ENCODE results near the gene DGCR2.

The DGCR2 gene

DNA sequence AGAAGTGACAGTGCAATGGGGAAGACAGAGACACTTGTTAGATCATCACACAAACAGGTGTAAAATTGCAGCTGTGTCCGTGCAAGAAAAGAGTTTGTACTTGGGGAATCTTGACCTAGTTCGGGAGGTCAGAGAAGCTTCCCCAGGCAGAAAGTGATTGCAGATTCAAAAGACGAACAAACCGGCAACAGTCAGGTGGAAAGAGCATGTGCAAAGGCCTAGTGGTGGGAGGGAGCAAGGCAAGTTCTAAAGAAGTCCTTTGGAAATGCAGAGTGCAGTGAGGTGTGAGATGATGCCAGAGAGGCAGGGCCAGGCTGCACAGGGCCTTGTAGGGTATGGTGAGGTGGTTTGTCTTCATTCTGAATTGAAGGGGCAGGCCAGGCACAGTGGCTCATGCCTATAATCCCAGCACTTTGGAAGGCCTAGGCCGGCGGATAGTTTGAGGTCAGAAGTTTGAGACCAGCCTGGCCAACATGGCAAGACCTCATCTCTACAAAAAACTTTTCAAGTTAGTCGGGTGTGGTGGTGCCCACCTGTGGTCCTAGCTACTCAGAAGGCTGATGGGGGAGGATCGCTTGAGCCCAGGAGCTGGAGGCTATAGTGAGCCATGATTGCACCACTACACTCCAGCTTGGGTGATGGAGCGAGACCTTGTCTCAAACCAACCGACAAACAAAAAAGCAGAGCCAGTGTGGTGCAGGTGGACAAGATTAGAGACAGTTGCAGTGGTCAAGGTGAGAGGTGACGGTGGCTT lies 24.2 kb upstream of the DGCR2 start:
- DNase-seq: no peak

DNA sequence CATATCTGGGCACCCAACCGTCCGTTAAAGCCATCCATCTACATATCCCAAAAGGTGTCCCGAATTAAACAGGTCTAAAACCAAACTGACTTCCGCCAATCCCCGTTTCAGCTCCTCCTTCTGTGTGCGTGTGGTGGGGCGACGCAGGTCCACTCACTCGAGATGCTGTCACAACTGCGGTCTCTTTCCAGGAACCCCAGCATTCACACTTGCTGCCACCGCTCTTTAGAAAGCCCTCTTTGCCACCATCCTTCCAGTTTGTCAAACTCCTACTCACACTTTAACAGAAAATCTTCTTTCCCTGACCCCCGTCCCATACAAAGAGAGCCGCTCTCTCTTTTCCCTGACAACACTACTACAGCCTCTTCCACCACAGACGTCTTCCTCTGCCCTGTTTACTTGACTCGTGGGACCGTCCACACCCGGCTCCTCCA lies 21.8 kb upstream of the DGCR2 start:
- DNase-seq: peak; percentile 34 to 47

DNA sequence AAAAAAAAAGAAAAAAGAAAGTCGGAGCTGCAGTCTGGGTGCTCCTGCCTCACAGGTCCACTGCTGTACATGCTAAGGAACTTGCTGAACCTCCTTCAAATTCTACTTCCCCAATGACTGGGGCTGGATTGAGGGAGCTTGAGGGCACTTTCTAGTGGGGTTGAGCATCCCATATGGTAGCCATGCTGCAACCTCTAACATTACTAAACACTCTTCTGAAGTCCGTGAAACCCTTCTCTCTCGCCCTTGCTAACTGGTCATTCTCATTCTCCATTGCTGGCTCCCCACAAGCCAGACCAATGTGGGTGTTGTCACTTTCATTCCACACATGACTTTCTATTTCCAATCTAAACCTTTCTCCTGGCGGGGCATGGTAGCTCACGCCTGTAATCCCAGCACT lies 21.0 kb upstream of the DGCR2 start:
- no peak for DNase-seq

DNA sequence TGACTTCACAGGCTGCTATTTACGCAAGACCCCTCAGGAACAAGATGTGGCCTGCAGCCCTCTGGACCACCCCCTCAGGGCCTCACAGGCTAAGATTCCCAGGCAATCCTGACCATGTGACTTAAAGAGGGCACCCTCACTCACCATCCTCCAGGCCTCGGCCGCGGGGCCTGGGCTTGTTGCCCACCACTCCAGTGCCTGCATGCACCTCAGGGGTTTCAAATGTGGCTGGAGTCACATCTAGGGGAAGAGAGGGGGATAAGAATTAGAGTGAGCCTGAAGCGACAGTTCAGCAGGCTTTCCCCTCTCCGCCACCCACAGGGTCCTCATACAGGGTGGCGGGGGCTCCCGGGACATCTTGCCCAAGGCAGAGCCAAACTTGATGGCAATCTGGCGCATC lies 20.2 kb upstream of the DGCR2 start:
- no peak for DNase-seq

DNA sequence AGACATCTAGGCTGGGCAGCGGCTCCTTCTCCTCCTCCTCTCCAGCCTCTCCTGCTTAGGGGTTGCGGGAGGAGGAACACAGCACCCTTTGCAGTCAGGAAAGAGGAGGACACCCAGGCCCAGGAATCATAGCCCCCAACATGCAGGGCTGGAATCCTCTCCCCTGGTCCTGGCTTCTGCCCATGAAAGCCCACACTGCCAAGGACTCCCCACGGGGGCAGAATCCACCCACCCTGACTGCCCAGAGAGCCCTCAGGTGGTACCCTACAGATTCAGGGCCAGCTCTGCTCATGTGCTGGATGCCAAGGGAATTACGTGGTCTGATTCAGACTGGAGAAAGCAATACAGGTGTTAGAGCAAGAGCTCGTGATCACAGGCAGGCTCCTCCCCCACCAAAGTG lies 17.8 kb upstream of the DGCR2 start:
- no peak for DNase-seq

DNA sequence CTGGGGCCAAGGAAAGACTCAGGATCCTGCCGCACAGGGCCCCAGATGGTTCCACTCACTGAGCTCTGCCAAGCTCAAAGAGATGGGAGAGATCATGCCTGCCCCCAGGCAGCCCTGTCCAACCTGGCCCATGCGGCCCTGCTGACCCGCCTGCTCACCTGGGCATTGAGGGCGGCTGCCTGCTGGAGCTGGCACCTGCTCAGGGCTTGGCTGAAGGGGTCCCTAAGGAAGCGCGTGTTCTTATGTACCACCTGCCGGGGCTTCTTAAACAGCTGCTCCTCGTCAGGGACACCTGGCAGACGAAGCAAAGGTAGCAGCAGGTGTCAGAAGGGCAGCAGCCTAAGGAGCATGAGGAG lies 16.8 kb upstream of the DGCR2 start:
- DNase-seq: no peak

DNA sequence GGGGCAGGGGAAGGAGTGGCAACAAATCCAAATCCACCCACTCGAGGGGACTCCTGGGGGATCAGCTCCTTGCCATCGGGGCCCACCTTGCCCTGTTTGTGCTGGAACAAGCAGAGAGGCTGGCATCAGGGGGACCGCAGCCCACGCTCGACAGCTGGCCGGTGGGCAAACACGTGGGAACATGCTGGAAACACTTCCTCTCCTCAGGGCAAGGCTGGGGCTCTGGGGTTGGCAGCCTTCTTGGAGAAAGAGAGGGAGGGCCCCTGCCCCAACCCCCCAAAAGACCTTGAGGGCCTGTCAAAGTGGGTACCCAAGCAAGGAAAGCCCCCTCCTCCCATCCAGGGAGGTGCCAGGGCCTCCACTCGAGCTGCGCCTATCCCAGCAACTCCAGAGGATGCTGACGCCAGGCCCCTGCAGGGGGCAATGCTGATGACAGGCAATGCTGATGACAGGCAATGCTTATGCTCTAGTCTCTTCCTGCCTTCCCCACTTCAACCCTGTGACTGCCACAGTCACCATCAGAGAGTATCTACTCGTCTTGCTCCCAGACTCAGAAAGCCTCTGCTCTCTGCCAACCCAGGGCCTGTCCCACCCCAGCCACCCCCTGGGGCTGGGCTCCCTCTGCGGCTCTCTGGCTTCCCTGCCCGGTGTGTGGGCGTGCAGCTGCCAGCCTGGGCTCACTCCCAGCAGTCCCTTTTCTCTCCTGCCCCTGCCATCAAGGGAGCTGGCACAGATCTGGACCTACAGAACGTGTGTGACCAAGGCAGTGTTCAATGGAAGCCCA lies 16.2 kb upstream of the DGCR2 start:
- no peak for DNase-seq

DNA sequence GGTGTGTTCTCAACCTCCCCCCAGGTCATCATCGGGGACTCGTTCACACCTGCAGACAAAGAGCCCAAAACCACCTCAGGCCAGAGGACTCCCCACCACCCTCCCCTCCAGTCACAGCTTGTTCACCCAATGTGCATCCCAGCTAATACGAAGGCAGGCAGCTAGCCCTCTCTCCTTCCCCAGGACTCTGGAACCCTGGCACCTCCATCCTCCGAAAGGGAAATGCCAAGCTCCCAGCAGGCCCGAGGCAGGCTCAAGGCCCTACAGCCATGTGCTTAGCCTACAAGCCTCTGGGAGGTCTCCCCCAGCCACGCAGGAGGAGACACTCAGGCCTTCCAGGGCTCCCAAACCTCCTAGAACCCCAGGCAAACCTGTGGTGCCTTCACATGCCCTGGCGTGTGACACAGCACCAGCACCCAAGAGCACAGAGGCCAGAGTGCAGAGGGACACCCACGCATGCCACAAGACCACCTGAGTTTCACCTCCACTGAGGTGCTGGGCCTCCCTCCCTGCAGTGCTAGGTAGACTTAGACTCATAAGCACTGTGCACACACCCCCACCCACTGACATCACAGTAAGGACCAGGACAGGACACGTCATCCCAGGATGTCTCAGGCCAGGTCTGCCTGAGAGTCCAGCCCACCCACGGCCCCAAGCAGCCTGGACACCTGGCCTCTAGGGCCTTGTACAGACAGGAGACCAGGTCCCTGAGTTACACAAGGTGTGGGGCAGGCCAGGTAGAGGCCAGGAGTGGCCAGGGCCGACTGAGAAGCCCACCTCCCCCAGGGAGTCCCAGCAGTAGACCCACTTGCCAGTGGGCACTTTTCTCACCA lies 15.4 kb upstream of the DGCR2 start:
- no peak for DNase-seq

DNA sequence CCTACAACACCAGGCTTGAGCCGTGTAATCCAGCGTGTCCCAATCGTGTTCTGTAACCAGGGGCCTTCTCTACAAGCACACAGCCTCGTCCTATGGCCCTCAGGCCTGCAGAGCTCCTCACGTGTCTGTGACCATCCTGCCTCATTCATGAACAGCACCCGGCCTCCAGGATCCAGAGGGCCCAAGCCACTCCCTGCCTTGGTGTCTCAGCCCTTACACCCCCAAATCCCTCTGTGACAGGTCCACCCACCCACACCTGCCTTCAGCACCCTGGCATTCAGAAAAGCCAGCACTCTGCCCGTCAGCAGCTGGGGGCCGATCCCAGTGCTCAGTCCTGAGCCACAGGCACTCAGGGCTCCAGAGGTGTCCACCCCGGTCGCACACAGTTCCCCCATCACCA lies 14.7 kb upstream of the DGCR2 start:
- DNase-seq: no peak

DNA sequence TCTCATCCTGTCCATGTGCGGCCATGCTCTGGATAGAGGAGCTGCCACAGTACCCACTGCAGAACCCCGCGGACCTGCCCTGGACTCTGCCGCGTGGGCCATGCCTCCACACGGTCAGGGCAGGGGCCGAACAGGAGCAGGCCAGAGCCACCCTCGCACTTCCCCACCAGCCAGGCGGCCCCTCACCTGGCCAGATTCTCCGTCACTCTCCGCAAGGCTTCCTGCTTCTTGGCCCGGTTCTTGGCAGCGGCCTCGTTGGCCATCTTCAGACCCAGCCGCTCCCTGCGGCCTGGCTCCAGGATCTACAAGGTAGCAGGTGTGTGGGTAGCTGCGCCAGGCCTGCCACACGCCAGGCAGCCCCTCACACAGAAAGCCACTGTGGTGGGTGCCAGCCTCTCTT lies 12.7 kb upstream of the DGCR2 start:
- no peak for DNase-seq

DNA sequence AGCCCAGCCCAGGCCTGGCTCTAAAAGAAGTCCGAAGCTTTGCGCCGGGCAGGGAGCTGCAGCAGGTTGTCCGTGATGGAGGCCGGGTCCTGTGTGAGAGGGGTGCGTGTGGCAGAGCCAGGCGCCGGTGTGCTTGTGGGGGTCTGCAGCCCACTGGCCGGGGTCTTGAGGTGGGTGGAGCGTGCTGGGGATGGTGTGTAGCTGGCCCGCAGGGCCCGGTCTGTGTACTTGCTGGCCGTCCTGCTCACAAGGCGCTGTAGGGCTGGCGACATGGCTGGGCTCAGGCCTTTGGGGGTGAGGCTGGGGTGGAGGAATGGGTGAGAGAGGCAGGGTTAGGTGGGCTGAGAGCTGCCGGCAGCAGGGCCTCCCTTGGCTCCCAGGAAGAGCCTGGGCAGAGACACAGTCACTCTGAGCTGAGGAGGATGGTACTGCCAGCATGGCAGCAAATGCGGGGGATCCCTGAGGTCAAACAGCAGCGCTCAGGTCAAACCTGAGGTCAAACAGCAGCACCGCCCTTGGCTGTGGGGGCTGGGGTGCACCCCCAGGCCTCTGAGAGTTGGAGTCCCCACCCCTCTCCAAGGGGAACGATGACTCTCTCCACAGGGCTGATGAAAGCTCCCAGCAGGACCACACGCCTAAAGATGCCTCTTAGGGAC lies 12.1 kb upstream of the DGCR2 start:
- no peak for DNase-seq

DNA sequence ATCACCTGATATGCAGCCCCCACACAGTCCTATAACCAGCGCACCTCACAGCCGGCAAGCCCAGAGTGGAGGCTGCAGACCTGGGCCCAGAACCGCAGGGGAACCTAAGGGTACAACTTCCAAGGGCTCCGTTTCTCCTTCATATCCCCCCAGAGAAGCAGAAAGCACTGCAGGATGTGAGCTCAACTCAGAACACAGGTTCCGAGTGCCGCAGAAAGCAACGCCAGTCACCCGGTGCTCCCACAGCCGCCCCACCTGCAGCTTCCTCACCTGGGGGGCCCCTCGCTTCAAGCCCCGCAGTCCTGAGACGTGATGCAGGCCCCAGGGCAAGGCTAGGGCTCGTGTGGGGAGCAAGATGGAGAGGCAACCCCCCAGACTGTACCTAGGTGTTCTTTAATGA lies 11.3 kb upstream of the DGCR2 start:
- no peak for DNase-seq

DNA sequence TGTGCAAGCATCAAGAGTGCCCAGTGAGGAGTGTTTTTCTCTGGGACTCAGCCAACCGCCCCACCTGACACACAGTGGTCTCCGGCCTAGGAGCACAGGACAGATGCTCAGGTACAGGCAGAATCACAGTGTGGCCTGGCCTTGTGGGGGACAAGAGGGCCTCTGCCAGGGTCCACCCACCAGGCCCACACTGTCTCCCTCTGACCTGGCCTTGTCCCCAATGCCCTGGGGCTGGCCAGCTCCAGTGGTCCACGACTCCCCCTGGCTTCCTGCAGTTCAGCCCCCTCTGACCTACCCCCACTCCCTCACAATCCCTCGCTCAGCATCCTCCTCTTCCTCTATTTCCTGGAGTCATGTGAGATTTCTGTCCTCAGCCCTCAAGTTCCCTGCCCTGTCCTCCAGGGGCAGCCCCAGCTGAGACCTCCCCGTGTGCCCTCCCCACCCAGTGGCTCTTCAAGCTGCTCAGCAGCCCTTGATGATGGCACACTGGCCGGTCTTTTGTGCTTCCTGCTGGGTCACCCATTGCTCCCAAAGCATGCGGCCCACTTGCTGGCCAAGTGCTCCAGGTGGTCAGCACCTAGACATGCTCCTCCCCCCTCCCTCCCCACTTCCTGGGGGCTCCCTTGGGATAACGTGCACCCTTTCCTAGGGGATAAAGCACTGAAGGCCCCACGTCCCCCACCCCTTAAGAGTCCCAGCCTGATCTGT lies 10.6 kb upstream of the DGCR2 start:
- DNase-seq: no peak

DNA sequence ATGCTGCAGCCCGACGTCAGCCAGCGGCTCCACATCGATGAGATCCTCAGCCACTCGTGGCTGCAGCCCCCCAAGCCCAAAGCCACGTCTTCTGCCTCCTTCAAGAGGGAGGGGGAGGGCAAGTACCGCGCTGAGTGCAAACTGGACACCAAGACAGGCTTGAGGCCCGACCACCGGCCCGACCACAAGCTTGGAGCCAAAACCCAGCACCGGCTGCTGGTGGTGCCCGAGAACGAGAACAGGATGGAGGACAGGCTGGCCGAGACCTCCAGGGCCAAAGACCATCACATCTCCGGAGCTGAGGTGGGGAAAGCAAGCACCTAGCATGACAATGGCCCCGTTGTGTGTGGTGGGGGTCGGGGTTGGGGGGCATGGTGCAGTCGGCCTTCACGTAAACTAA lies 9.9 kb upstream of the DGCR2 start:
- no peak for DNase-seq

DNA sequence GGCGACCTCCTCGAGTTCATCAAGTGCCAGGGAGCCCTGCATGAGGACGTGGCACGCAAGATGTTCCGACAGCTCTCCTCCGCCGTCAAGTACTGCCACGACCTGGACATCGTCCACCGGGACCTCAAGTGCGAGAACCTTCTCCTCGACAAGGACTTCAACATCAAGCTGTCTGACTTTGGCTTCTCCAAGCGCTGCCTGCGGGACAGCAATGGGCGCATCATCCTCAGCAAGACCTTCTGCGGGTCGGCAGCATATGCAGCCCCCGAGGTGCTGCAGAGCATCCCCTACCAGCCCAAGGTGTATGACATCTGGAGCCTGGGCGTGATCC lies 9.4 kb upstream of the DGCR2 start:
- no peak for DNase-seq

DNA sequence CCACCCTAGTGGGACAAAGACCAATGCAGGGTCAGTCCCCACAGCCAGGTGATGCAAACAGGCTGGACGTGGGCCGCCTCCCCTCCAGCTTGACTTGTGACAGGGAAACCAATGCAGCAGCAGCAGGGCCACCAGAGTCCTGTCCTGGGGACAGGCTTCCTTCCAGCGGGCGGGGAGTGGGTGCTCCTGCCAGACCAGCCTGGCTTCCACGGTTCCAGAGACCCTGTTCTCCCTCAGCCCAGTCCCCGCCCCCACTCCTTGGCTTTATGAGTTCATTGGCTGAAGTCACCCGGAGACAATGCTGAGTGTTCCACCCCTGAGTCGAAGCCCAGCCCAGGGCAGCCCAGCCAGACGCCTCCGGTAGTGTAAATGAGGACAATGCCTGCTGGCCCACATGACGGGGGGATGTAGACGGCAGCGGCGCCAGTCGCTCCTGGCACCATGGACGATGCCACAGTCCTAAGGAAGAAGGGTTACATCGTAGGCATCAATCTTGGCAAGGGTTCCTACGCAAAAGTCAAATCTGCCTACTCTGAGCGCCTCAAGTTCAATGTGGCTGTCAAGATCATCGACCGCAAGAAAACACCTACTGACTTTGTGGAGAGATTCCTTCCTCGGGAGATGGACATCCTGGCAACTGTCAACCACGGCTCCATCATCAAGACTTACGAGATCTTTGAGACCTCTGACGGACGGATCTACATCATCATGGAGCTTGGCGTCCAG lies 8.9 kb upstream of the DGCR2 start, which contains the start of gene TSSK2:
Gene TSSK2 (plus strand): TSS at position 350 of the 726 bp plus-strand sequence. CDS start 92 bp downstream, at position 442.
- DNase-seq: no peak

DNA sequence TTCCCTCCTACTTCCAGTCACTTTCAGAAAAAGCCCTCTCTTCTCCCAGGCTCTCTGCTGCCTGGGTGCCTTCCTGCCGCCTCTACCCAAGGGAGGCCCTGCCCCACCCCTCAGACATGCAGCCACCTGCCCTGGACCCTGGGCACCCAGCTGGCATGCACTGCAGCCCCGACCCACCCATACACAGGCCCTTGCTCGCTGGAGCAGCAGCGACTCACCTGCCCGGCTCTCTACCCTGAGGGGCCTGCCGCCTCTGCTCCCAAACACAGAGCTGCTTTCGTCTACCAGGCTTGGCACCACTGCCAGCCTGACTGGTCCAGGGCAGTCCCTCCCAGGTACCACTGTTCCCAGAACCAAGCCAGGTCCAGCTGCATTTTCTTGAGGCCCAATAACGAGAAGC lies 7.7 kb upstream of the DGCR2 start:
- DNase-seq: no peak

DNA sequence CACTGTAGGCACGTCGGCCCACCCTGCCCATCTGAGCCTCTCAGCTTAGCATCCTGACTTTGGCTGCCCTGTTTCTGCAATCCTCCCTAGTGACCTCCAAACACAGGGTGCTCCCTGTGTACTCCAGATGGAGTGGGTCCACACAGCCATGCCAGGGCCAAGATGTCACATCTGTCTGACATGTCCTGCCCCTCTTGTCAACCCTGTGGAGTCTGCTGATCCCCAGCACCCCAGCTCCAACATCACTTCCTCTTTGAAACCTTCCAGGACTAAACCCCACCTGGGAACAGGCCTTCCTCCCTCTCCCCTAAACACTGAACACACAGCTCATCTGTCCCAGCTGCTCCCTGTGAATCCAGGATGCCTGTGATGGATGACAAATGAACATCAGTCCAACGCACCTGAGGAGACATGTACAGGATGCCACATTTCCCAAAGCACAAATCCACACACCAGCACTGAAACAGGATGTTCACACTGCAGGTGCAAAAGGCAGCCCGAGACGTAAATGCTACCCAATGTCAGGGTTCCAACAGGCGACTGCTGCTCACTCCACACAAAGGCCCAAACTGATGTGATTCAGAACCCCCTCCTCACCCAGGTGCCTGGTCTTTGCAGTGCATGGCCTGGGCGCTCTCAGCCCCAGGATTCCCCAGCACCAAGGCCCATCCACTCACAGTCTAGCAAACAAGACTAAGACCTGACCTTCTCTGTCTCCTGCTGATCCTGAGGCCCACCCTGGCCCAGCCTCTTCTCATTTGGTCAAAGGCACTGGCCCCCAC lies 6.9 kb upstream of the DGCR2 start:
- no peak for DNase-seq

DNA sequence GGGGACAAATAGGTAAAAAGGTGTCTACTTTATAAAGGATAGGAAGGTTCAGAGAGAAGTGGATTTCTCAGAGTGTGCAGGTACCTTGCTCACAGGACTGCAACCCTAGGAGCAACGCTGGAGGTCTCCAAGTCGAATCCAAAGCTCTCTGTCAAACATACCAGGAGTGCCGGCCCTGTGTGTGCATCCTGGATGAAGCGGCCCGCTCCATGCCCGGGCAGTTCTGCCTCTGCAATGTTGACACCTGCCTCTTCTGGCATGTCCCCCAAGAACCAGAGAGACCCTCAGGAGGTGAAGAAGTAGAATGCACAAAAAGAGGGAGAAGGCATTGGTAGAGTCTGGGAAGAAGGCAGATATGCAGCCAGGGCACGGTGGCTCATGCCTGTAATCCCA lies 5.8 kb upstream of the DGCR2 start:
- no peak for DNase-seq

DNA sequence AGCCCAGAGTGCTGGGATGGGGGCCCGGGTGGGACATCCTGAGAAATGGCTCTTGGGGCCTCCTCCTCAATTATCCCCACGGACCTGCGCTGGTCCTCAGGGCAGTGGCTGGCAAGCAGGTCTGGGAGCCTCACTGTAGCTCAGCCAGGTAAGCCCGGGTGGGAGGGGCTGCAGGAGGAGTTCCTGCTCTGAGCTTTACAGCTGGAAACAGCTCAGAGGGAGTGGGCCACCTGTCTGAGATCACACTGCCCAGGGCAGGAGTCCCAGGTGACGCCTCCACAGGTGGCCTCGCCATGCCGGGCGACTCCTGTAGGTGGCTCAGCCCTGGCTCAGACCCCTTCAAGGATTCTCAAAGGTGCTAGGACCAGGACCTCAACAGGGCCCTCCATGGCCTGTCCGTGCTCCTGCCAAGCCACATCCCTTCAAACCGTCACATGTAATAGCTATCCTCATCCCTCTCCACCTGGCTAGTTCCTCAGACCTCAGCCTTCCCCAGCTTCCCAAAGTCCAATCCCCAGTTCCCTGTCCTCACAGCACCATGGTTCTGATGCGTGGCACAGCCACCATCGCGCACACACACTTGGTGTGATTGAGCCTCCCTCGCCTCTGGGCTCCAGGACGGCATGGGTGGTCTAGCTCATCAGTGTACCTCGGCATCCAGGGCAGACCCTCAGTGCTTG lies 5.3 kb upstream of the DGCR2 start:
- DNase-seq: no peak
